Breast epithelium (tissue), 3 donors: ENCODE data around the gene SLC16A5.

ENCODE experiments used
- POLR2AphosphoS5 ChIP-seq, 3 donors: sonication (generic); formaldehyde crosslinking; IDR thresholded peaks; one replicate each; pipeline ENCODE4 v1.6.1; 2017; ENCODE audit warnings: antibody characterized with exemption in 3 of 3
- TF ChIP-seq, protein P1 (sequence below), 3 donors: fragments of 450-650 bp; IDR thresholded peaks; one replicate each; pipeline ENCODE4 v1.5.1; 2016 to 2017; ENCODE audit warnings: antibody characterized with exemption in 3 of 3, mild to moderate bottlenecking in 3 of 3, moderate library complexity in 3 of 3

DNA sequence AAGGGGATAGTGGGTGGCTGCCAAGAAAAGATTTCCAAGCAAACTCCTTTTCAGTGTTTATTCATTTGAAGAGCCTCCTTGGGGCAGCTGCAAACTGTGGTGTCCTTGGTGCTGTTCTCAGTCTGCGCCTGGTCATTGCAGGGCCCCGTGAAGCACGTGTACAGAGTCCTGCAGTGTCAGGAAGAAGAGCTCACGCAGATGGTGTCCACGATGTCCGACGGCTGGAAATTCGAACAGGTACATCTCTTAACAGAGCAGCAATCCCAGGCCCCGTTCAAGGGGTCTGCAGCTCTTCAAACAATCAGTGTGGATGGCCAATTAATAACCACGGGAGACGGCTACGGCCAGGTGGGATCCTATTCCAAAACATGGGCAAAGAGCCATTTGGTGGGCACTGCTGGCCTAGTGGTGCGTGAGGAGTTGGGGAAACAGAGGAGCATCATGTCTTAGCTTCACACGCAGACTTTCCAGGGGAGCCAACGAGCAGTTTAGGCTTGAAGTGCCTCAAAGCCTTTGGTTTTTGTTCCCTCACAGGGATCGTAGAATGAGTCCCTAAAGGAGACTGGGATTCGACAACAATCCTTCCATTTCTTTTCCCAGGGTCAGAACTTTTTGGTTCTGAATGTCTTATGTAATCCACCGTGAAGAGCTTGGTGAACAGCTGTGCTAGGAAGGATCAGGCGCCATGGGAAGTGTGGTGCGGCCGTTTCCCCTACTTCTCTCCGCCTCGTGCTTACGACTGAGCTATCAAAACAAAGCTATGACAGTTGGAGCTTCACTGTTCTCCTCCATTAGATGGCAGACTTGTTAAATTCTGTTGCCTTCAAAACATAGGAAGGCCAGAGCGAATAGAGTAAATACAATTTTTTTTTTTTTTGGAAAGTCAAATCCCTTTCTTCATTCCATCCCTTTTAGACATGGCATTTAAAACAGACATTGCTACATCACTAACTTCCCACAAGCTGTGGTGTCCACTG is 28.1 kb upstream of the SLC16A5 start:
- TF ChIP-seq, protein P1, sequence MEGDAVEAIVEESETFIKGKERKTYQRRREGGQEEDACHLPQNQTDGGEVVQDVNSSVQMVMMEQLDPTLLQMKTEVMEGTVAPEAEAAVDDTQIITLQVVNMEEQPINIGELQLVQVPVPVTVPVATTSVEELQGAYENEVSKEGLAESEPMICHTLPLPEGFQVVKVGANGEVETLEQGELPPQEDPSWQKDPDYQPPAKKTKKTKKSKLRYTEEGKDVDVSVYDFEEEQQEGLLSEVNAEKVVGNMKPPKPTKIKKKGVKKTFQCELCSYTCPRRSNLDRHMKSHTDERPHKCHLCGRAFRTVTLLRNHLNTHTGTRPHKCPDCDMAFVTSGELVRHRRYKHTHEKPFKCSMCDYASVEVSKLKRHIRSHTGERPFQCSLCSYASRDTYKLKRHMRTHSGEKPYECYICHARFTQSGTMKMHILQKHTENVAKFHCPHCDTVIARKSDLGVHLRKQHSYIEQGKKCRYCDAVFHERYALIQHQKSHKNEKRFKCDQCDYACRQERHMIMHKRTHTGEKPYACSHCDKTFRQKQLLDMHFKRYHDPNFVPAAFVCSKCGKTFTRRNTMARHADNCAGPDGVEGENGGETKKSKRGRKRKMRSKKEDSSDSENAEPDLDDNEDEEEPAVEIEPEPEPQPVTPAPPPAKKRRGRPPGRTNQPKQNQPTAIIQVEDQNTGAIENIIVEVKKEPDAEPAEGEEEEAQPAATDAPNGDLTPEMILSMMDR (IDR thresholded peaks at IDR 0.05): peak in 2 of 3 donors; percentile 36 to 37
- TF ChIP-seq POLR2AphosphoS5 (IDR thresholded peaks at IDR 0.05): no peak
